OCI-LY3 (cell line): Measurements from ENCODE around the gene ADD2.

Experiments
- EZH2phosphoT487 ChIP-seq: fragments of 200-600 bp; shearing (Covaris generic); IDR thresholded peaks from 2 replicates; pipeline ENCODE4 v1.6.1; 2018; ENCODE audit warnings: antibody characterized with exemption, mixed run types, low read depth
- TF ChIP-seq, protein P1 (sequence below): fragments of 200-600, 300-600 bp; sonication (generic); IDR thresholded peaks from 2 replicates; pipeline ENCODE4 v1.5.1; 2014; ENCODE audit warnings: antibody characterized with exemption, low read length, low read depth

DNA sequence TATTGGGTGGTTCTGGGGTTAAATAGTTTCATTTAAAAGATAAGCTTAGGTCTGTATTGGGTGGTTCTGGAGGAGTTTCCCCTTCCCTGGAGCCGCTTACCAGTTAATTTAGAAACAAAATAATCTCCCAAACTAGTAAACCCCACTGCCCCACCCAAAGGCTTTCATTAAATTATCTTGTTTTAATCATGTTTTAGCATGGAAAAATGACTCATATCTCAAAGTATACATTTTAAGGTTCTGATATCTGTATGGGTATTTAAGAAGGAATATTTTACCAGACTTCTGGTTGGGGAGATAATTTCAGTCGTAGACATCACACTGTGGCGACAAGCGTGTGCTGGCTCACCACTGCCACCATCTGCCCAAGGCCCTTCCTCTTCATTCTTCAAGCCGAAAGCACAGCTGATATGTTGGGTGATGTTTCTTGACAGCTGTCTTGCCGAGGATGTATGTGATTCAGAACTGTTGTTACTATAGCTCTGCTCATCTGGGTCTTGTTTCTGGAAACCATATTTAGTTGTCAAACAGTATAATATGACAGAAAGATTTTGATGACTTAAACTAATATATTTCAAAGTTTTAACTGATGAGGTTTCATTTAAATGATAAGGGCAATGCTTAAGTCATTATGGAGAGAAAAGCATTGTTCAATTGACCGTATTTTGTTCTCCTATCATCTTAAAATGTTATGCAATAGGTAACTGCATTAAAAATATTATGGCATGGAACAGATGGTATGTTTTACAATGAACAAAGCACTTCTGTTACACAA lies 17.3 kb upstream of the ADD2 start:
- TF ChIP-seq EZH2phosphoT487: no peak
- TF ChIP-seq, protein P1, sequence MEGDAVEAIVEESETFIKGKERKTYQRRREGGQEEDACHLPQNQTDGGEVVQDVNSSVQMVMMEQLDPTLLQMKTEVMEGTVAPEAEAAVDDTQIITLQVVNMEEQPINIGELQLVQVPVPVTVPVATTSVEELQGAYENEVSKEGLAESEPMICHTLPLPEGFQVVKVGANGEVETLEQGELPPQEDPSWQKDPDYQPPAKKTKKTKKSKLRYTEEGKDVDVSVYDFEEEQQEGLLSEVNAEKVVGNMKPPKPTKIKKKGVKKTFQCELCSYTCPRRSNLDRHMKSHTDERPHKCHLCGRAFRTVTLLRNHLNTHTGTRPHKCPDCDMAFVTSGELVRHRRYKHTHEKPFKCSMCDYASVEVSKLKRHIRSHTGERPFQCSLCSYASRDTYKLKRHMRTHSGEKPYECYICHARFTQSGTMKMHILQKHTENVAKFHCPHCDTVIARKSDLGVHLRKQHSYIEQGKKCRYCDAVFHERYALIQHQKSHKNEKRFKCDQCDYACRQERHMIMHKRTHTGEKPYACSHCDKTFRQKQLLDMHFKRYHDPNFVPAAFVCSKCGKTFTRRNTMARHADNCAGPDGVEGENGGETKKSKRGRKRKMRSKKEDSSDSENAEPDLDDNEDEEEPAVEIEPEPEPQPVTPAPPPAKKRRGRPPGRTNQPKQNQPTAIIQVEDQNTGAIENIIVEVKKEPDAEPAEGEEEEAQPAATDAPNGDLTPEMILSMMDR: peak; percentile 85
